ENCODE results near the gene PHLDB3. TPM values are rescaled to one million over a fixed set of nuclear protein-coding genes. Genes with fewer than 3 reads are reported as not detected.
"Not testable (repeated sequence)": the region's sequence is repeated elsewhere in the genome, so short reads cannot be mapped to it uniquely, and the experiment has no call there.

PHLDB3 gene
- total RNA-seq, 4 donors from 2014 or later = 45.3 to 92.8 (median 61.9) TPM

GRCh38 chr19:43551399-43552197 lies 47.1 kb upstream of the PHLDB3 start:
- DNase-seq = no peak
- WGBS, 2 donors = 85 to 90% methylated on average over 10 to 18 of the region's 23 CpGs

DNA sequence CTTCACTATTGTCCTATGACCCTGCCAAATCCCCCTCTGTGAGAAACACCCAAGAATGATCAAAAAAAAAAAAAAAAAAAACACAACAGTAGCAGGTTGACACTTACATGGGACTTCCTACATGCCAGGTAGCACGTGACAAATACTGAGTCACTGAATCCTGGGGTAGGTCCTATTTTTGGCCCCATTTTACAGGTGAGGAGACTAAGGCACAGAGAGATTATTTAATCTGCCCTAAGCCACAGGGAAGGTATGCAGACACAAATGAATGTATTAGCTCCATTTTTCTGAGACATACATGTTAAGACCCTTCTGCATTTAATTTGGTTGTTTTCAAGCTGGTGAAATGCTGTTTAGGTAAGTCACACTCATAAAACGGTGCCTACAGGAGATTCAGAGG lies 44.2 kb upstream of the PHLDB3 start:
- H3K9me3 ChIP-seq = no peaks in the 10 kb centered on the region
- no peaks in the 10 kb centered on the region for H3K4me1 ChIP-seq
- no peak overlapping the region for H3K4me3 ChIP-seq
- 63 to 88% methylated on average over 2 of the region's 2 CpGs for WGBS, 2 donors
- peaks cover 9 to 86% (median 28%) of the 10 kb centered on the region in 3 donors for H3K36me3 ChIP-seq
- intact Hi-C loops (cut with DNase I) = no loop called here
- TF ChIP-seq, protein P1, sequence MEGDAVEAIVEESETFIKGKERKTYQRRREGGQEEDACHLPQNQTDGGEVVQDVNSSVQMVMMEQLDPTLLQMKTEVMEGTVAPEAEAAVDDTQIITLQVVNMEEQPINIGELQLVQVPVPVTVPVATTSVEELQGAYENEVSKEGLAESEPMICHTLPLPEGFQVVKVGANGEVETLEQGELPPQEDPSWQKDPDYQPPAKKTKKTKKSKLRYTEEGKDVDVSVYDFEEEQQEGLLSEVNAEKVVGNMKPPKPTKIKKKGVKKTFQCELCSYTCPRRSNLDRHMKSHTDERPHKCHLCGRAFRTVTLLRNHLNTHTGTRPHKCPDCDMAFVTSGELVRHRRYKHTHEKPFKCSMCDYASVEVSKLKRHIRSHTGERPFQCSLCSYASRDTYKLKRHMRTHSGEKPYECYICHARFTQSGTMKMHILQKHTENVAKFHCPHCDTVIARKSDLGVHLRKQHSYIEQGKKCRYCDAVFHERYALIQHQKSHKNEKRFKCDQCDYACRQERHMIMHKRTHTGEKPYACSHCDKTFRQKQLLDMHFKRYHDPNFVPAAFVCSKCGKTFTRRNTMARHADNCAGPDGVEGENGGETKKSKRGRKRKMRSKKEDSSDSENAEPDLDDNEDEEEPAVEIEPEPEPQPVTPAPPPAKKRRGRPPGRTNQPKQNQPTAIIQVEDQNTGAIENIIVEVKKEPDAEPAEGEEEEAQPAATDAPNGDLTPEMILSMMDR (IDR thresholded peaks at IDR 0.05) = no peak
- TF ChIP-seq POLR2A (IDR thresholded peaks at IDR 0.05) = no peak
- DNase-seq = no peak
- H3K27ac ChIP-seq = no peak overlapping the region
- H3K27me3 ChIP-seq = no peaks in the 10 kb centered on the region

More at GRCh38 chr19:43551399-43552197, 47.1 kb upstream of the PHLDB3 start:
- TF ChIP-seq POLR2A (IDR thresholded peaks at IDR 0.05) = no peak
- TF ChIP-seq, protein P1 (IDR thresholded peaks at IDR 0.05) = no peak
- H3K36me3 ChIP-seq = peaks cover 9 to 92% (median 30%) of the 10 kb centered on the region in 3 donors
- no peaks in the 10 kb centered on the region for H3K4me1 ChIP-seq
- no peaks in the 10 kb centered on the region for H3K9me3 ChIP-seq
- intact Hi-C loops (cut with DNase I) = no loop called here
- H3K27me3 ChIP-seq = no peaks in the 10 kb centered on the region
- no peak overlapping the region for H3K4me3 ChIP-seq
- no peak overlapping the region for H3K27ac ChIP-seq

DNA sequence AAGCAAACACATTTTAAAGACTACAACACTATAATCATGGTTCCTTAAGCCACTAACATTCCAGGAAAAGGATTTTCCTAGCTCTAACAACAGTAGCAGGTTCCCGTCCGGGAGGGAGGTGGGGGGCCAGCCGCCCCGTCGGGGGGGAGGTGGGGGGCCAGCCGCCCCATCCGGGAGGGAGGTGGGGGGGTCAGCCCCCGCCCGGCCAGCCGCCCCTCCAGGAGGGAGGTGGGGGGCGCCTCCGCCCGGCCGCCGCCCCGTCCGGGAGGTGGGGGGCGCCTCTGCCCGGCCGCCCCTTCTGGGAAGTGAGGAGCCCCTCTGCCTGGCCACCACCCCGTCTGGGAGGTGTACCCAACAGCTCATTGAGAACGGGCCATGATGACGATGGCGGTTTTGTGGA lies 43.4 kb upstream of the PHLDB3 start:
- DNase-seq; H3K4me3 ChIP-seq; H3K9me3 ChIP-seq; H3K27ac ChIP-seq; H3K27me3 ChIP-seq; H3K4me1 ChIP-seq; intact Hi-C loops (cut with DNase I): not testable (repeated sequence)
- no CpG with 5 or more reads among the region's 24 CpGs for WGBS, 2 donors
- H3K36me3 ChIP-seq = peaks cover 5 to 86% (median 21%) of the 10 kb centered on the region in 3 donors

GRCh38 chr19:43546581-43546980 lies 42.0 kb upstream of the PHLDB3 start:
- no peak overlapping the region for H3K4me3 ChIP-seq
- no peaks in the 10 kb centered on the region for H3K27me3 ChIP-seq
- no peak for DNase-seq
- TF ChIP-seq POLR2A (IDR thresholded peaks at IDR 0.05) = no peak
- TF ChIP-seq, protein P1 (IDR thresholded peaks at IDR 0.05) = no peak
- intact Hi-C loops (cut with DNase I) = no loop called here
- WGBS, 2 donors = 95 to 100% methylated on average over 1 to 3 of the region's 3 CpGs
- H3K27ac ChIP-seq = no peak overlapping the region
- no peaks in the 10 kb centered on the region for H3K4me1 ChIP-seq
- peaks cover 0 to 86% (median 11%) of the 10 kb centered on the region in 3 donors for H3K36me3 ChIP-seq
- no peaks in the 10 kb centered on the region for H3K9me3 ChIP-seq

GRCh38 chr19:43545981-43546380 lies 41.4 kb upstream of the PHLDB3 start:
- intact Hi-C loops (cut with DNase I) = no loop called here
- Histone ChIP-seq H3K27me3 (no peaks in the 10 kb centered on the region), H3K36me3 (peaks cover 0 to 86% (median 6%) of the 10 kb centered on the region in 3 donors), H3K9me3 (no peaks in the 10 kb centered on the region), H3K4me3 (no peak overlapping the region), H3K27ac (no peak overlapping the region), H3K4me1 (no peaks in the 10 kb centered on the region)
- DNase-seq = no peak
- TF ChIP-seq, protein P1 (IDR thresholded peaks at IDR 0.05) = no peak
- no peak for TF ChIP-seq POLR2A (IDR thresholded peaks at IDR 0.05)
- no CpG with 5 or more reads among the region's 2 CpGs for WGBS, 2 donors

Data from esophagus squamous epithelium (tissue), 5 donors.